ENCODE measurements around the gene ARHGEF37.

ARHGEF37 gene

DNA sequence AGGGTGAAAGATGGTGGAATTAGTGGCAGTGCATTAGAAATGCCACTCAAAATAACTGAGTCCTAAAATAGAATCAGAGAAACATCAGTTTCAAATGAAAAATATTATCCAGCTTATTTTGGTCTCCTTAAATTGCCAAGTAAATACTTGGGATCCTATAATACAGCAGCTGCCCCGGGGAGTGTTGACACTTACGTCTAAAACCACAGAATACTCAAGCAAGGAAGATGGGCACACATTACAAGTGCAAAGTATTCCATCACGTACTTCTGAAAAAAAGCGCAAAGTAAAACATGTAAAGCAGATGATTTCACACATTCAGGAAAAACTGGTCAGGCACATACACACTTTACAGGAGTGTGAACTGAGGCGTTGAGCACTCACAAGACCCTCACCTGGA is 2.4 kb upstream of the ARHGEF37 start:
- TF ChIP-seq, protein P1, sequence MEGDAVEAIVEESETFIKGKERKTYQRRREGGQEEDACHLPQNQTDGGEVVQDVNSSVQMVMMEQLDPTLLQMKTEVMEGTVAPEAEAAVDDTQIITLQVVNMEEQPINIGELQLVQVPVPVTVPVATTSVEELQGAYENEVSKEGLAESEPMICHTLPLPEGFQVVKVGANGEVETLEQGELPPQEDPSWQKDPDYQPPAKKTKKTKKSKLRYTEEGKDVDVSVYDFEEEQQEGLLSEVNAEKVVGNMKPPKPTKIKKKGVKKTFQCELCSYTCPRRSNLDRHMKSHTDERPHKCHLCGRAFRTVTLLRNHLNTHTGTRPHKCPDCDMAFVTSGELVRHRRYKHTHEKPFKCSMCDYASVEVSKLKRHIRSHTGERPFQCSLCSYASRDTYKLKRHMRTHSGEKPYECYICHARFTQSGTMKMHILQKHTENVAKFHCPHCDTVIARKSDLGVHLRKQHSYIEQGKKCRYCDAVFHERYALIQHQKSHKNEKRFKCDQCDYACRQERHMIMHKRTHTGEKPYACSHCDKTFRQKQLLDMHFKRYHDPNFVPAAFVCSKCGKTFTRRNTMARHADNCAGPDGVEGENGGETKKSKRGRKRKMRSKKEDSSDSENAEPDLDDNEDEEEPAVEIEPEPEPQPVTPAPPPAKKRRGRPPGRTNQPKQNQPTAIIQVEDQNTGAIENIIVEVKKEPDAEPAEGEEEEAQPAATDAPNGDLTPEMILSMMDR (IDR thresholded peaks at IDR 0.05; ENCODE audit: insufficient read depth, low read depth, low read length, missing control alignments), result no peak
- DNase-seq (ENCODE audit: low read depth), result no peak
- H3K4me3 ChIP-seq (ENCODE audit: low read depth, low read length), result no peak overlapping the region

DNA sequence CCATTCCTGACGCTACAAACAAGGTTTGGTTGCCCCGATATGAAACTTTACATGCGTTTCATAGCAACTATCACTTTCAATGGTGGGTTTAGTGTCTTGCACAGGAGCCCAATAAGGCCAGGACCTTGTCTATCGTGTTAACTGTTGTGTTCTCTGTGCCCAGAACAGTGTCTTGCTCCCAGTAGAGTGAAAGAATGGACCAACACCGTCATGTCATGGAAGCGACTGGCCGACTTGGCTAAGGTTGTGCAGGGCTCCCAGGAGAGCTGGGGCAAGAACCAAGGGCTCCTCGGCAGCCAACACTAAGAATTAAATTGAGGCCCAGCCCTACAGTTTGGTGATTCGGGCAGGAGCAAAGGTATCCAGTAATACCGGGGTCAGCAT is 498 bp upstream of the ARHGEF37 start:
- no peak for DNase-seq (ENCODE audit: low read depth)
- peak overlapping the region; percentile 39 for H3K4me3 ChIP-seq (ENCODE audit: low read depth, low read length)
- TF ChIP-seq, protein P1 (IDR thresholded peaks at IDR 0.05; ENCODE audit: insufficient read depth, low read depth, low read length, missing control alignments), result no peak

DNA sequence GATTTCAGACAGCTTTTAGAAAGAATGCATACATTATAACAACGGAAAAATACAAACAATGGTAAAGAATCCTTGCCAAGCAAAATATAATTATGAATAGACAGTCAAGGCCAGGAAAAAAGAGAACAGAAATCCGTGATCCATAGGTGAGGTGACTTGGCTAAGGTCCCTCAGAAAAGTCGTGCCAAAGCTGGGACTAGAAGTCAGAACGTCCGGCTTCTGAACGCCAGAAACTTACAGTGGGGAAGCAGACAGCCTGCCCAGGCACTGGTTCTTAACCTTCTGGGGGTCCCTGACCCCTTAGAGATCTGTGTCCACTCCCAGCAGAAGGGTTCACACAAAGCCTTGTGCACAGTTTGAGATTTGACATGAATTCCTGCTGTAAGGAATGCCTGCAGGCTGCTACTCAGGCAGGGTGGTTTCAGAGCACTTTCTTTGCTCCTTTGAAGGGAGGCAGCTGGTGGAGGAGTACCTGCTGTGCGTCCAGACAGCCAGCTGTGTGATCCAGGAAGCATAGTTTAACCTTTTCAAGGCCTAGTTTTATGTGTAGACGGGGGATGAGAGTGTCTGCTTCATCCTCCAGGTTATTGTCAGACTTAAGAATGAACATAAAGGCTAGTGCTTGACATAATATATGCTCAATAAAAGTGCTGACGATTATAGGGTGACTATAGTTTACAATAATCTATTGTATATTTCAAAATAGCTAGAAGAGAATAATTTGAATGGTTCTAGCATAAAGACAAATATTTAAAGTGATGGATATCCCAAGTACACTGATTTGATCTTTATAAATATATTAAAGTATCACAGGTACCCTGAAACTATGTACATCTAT is 852 bp downstream of the ARHGEF37 start:
- no peak overlapping the region for H3K4me3 ChIP-seq (ENCODE audit: low read depth, low read length)
- TF ChIP-seq, protein P1 (IDR thresholded peaks at IDR 0.05; ENCODE audit: insufficient read depth, low read depth, low read length, missing control alignments), result no peak
- DNase-seq (ENCODE audit: low read depth), result no peak

DNA sequence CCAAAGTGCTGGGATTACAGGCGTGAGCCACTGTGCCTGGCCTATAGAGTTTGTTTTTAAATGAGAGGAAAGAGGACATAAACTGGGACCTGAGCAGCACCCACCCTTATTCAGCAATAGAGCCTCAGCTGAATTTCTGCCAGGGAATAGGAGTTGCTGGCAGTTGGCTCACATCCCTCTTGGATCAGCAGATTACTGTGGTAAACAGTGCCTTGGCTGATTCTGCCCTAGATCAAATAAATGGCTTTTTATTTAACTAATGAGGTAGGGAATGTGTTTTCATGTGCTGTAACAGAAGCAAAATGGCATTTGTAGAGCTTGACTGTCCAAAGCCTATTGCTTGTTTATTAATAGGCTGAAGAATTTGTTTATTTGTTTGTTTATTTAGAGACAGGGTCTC is 2.1 kb downstream of the ARHGEF37 start:
- TF ChIP-seq, protein P1 (IDR thresholded peaks at IDR 0.05; ENCODE audit: insufficient read depth, low read depth, low read length, missing control alignments), result no peak
- no peak for DNase-seq (ENCODE audit: low read depth)
- H3K4me3 ChIP-seq (ENCODE audit: low read depth, low read length), result no peak overlapping the region

DNA sequence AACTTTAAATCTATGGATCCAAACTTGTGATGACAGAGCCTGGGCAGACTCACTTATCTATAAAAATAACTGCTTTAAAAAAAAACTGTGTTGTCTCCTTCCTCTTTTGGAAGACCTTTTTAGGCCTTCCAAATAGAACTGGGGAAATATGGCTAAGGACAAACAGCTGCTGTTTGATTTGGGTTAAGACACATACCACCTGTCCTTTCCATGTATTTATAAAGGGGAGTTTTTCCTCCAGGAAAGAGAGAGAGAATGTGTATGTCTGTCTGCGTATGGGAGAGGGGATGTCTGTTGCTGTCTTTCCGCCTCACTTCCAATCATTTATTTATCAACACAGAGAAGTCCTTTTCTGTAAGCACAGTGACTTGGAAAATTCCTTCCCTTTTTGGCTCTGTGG is 2.8 kb downstream of the ARHGEF37 start:
- H3K4me3 ChIP-seq (ENCODE audit: low read depth, low read length), result no peak overlapping the region
- TF ChIP-seq, protein P1 (IDR thresholded peaks at IDR 0.05; ENCODE audit: insufficient read depth, low read depth, low read length, missing control alignments), result no peak
- DNase-seq (ENCODE audit: low read depth), result no peak

DNA sequence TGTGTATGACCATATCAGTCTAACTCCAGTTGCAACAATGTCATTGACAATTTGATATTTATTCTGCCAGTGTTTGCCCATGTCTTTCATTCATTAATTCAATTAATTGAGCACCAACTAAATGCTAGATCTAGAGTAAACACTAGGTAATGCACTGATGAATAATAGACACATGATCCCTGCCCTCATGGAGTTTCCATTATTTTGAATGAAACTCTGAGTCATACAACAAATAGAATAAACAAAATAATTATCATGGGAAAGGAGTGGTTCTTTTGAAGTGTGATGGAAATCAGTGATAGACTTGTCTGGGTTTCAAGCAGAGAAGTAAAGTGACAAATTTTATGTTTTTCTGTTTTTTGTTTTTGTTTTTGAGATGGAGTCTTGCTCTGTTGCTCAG is 4.6 kb downstream of the ARHGEF37 start:
- TF ChIP-seq, protein P1 (IDR thresholded peaks at IDR 0.05; ENCODE audit: insufficient read depth, low read depth, low read length, missing control alignments), result no peak
- H3K4me3 ChIP-seq (ENCODE audit: low read depth, low read length), result no peak overlapping the region
- no peak for DNase-seq (ENCODE audit: low read depth)
